ENCODE results near the gene SVOP.

DNA sequence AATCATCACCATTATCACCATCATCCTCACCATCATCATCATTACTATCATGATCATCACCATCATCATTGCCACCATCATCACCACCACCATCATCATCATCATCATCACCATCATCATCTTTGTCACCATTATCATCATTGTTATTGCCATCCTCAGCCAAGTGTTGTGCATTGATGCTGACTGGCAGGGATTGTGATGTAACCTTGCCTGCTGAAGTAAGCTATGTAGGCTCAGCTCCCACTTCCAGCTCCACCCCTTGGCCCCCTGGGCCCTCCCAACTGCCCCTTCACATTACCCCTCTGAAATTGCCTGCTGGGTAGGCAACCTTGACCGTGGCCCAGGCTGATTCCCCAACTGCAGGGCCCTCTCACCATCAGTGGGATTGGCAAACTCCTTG, 37.6 kb downstream of the SVOP start:
- TF ChIP-seq, protein P1, sequence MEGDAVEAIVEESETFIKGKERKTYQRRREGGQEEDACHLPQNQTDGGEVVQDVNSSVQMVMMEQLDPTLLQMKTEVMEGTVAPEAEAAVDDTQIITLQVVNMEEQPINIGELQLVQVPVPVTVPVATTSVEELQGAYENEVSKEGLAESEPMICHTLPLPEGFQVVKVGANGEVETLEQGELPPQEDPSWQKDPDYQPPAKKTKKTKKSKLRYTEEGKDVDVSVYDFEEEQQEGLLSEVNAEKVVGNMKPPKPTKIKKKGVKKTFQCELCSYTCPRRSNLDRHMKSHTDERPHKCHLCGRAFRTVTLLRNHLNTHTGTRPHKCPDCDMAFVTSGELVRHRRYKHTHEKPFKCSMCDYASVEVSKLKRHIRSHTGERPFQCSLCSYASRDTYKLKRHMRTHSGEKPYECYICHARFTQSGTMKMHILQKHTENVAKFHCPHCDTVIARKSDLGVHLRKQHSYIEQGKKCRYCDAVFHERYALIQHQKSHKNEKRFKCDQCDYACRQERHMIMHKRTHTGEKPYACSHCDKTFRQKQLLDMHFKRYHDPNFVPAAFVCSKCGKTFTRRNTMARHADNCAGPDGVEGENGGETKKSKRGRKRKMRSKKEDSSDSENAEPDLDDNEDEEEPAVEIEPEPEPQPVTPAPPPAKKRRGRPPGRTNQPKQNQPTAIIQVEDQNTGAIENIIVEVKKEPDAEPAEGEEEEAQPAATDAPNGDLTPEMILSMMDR (IDR thresholded peaks at IDR 0.05) = no peak
- no peak for TF ChIP-seq ZFX (IDR thresholded peaks at IDR 0.05; ENCODE audit: borderline replicate concordance)
